Activated T-cell treated with anti-CD3 and anti-CD28 coated beads, Interleukin-2, amount 50 U/mL, for 4 hours (primary cell): ENCODE measurements around the gene HHIPL1. TPM values are rescaled to one million over a fixed set of nuclear protein-coding genes. Genes with fewer than 3 reads are reported as not detected.

Source experiments
- ATAC-seq, 2 donors: fragments of 200-7000 bp; cut with Tn5 transposase; one replicate each; pipeline ENCODE4 v1.10.0; 2021
- DNase-seq: peaks from one replicate; pipeline ENCODE4 v3.0.0-alpha.2; 2020
- H3K27me3 Mint-ChIP-seq: one replicate; pipeline ENCODE4 v1.8.0; 2021; ENCODE audit warnings: low read depth, mixed read lengths
- H3K36me3 Mint-ChIP-seq: one replicate; pipeline ENCODE4 v1.8.0; 2022; ENCODE audit warnings: mixed read lengths; ENCODE audit not compliant: insufficient read depth
- H3K4me1 Mint-ChIP-seq: one replicate; pipeline ENCODE4 v1.8.0; 2021; ENCODE audit warnings: low read depth, mixed read lengths
- H3K4me3 Mint-ChIP-seq: one replicate; pipeline ENCODE4 v1.8.0; 2021; ENCODE audit warnings: mild to moderate bottlenecking, moderate library complexity, mixed read lengths
- H3K9me3 Mint-ChIP-seq: one replicate; pipeline ENCODE4 v1.8.0; 2021; ENCODE audit warnings: mixed read lengths
- total RNA-seq, 3 donors: library from RNA; stranded (reverse); gene quantifications; one replicate each; pipeline ENCODE4 v1.2.1, GENCODE V29; 2021

Gene HHIPL1
- total RNA-seq, 3 donors from 2014 or later: not detected

- Mint-ChIP-seq H3K4me1 (peaks cover 2% of the 10 kb centered on the region), H3K36me3 (no peaks in the 10 kb centered on the region), H3K4me3 (no peak overlapping the region), H3K27me3 (peaks cover 44% of the 10 kb centered on the region), H3K9me3 (no peaks in the 10 kb centered on the region)
- ATAC-seq (no peak), DNase-seq (no peak)
Measured at GRCh38 chr14:99728981-99729451, 84.1 kb downstream of the HHIPL1 start.

Other genes starting within 250 kb of the HHIPL1 start
- gene SETD3, start 164.3 kb upstream of the HHIPL1 start, total RNA-seq: 10 to 100 TPM; 51.8 to 58.1 (median 54.8) TPM
- 100 to 1,000 TPM in 2 of 3 donors, 10 to 100 TPM in 1; 95.9 to 107 (median 104) TPM for gene CCNK, start 163.7 kb upstream of the HHIPL1 start, total RNA-seq
- 10 to 100 TPM in 1 of 3 donors, 1 to 10 TPM in 2; 3.8 to 11.1 (median 3.8) TPM for gene CCDC85C, start 40.9 kb upstream of the HHIPL1 start, total RNA-seq
- under 1 TPM; 0.08 to 0.32 (median 0.14) TPM for gene CYP46A1, start 39.2 kb downstream of the HHIPL1 start, total RNA-seq
- gene EML1, start 148.3 kb downstream of the HHIPL1 start, total RNA-seq: 1 to 10 TPM in 2 of 3 donors, under 1 TPM in 1; 0.86 to 2.4 (median 1.3) TPM